NCI-H1105 (cell line): ENCODE results near the gene TAS1R2.
"Not testable (repeated sequence)": the region's sequence is repeated elsewhere in the genome, so short reads cannot be mapped to it uniquely, and the experiment has no call there.

ENCODE experiments used
- DNase-seq: peaks from one replicate; lab custom pipeline; 2025; lab: John Stamatoyannopoulos, UW

The TAS1R2 gene

GRCh38 chr1:18883636-18884418 lies 24.4 kb upstream of the TAS1R2 start:
- DNase-seq, result peak; percentile 27

DNA sequence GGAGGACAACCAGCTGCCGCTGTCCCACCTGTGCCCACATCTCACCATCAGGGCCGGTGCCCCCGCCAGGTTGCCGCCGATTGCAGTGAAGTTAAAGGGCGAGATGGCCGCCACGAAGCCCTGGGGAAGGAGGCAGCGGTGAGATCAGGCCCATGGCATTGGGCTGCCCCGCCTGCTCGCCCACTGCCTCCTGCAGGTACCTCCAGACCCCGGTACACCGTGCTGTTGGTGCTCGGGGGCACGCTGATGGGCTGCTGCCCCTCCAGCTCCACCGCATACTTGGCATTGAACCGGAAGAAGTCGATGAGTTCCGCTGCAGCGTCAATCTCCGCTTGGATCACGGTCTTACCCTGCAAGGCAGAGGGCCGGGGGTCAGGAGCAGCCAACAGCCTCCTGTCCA lies 23.6 kb upstream of the TAS1R2 start:
- DNase-seq, result no peak

GRCh38 chr1:18882486-18882885 lies 23.0 kb upstream of the TAS1R2 start:
- DNase-seq, result no peak

DNA sequence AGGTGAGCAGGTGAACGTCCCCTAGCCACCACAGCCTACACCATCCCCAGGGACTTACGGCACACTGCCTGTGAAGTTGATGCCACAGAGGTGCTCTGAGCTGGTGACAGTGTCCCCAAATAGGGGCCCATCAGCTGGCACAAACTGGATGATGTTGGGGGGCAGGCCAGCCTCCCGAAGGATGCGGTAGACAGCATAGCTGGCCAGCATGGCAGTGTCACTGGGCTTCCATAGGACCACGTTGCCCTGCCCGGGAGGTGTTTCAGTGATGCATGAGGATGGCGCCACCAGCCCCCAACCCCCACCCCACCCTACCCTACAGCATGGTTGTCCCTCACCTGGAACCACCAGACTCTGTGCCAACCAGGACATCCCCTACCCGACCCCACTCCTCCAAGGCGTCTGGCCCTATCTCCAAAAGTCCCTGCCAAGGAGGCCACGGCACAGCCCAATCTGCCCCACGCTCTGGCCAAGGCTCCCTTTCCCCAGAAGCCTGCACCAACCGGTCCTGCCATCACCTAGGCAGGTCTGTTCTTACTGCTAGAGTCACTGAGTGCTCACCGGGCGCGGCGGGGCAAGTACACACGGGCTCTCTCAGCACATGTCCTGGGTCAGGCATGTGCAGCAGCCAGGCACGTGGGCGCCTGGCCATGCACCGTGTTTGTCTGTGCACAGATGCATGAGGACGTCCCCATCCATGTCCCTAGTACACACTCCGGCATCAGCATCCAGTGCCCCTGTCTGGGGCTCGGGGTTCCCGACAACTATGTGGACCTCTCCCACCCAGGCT lies 22.4 kb upstream of the TAS1R2 start:
- no peak for DNase-seq

- DNase-seq, result no peak
Observed at GRCh38 chr1:18881164-18881563, 21.7 kb upstream of the TAS1R2 start.

- no peak for DNase-seq
Observed at GRCh38 chr1:18880585-18880984, 21.1 kb upstream of the TAS1R2 start.

DNA sequence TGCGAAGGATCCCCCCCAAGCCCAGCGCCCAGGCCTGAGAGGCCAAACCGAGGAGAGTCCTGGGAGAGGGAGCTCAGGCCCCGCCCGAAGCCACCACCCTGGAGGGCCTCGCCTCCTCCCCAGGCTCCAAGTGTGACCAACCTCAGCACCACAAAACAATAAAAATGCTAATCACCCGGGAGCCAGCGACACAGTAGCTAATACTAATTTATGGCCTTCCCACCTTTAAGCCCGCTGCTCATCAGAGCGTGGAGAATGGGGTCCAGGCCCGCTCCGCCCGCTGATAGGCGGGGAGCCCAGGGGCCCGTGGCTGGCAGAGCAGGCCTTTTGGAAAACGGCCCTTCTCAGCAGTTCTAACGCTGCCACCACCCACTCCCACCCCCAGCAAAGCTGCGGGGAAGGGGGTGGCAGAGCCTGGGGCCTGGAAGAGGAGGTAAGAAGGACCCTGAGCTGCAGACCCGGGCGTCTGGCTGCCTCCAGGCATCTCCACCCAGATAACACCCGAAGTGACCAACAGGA lies 20.4 kb upstream of the TAS1R2 start:
- DNase-seq, result peak; percentile 40

- DNase-seq, result no peak
Observed at GRCh38 chr1:18879215-18879790, 19.8 kb upstream of the TAS1R2 start.

DNA sequence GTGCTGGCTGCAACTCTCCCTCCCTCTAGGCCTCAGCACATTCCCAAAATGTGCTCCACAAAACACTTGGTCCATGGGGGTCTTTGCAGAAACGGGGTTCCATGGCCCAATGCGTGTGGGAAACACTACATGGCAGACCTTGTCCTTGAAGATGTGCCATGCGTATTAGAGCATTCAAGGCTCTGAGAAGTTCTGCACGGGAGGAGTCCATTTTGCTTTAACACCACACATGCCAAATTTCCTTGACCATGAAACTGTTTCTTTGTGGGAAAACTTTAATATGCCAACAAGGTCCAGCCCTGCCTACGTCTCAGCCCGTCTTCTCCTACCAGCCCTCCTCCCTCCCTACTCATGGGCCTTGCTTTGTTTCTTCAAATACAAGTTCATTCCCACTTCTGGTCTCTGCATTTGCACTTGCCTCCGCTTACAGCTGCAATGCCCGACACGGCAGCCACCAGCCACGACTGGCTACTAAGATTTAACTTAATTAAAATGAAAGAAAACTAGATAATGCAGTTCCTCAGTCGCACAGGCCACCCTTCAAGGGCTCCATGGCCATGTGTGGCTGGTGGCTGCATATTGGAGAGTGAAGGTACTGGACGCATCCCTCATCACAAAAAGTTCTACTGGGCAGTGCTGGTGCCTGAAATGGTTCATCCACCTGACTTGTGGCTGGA lies 19.2 kb upstream of the TAS1R2 start:
- no peak for DNase-seq

DNA sequence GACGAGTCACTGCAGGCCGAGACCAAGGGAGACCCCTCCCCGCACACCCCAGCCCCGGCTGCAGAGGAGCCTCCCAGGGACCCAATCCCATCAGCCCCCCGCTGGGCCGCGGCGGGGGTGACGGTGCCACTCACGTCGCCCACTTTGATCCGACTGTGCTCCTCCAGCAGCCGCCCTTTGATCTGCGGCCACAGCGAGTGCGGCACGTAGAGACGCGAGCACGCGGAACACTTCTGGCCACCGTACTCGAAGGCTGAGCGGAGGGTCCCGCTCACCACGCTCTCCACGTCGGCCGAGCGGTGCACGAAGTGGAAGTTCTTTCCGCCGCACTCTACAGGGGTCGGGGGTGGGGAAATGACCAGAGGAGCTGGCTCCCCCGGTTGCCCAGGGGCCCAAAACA lies 17.8 kb upstream of the TAS1R2 start:
- no peak for DNase-seq

GRCh38 chr1:18876210-18876609 lies 16.8 kb upstream of the TAS1R2 start:
- DNase-seq, result no peak

GRCh38 chr1:18875796-18876128 lies 16.3 kb upstream of the TAS1R2 start:
- no peak for DNase-seq

DNA sequence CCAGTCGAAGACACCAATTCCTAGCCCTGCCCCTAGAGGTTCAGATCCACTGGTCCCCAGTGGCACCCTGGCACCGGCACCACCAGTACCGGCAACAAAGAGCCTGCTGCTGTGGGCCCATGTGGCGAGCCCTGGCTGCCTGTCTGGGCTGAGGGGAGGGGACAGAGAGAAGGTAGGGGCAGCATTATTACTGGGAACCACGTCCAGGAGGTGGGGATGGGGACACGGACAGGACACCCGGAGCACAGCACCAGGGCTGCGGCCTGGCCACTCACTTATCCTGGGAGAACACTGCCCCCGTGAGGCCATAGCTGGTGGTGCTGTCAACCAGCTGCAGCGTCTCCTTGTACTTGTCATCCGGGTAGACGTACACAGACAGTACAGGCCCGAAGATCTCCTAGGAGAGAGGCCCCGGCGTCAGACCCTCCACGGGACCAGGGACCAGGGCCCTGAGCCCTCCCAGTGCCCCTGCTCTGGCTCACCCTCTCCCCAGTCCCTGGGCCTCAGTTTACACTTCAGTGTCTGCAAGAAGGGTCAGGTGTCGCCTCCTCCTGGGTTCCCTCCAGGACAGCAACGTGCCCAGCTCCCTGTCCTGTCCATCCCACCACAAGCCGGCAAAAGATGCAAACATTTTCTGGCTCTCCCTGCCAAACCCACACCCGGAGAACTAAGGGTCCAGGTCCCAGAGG lies 15.8 kb upstream of the TAS1R2 start:
- peak; percentile 34 for DNase-seq

DNA sequence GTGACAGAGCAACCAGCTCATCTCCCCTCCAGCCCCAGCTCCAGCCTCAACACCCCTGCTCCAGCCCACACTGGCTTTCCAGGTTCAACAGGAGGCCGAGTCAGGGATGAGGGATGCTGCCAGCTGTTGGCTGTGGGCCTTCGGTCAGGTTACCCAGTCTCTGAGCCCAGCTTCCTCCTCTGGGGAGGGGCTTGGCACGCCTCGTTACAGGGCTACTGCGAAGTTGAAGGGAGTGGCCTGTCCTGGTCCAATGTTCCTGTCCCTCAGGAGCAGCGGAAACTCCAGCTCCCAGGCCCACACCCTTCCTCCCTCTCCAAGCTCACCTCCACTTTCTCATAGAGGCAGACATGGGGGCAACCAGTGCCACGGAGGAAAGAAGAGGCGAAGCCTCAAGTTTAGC lies 15.1 kb upstream of the TAS1R2 start:
- no peak for DNase-seq

DNA sequence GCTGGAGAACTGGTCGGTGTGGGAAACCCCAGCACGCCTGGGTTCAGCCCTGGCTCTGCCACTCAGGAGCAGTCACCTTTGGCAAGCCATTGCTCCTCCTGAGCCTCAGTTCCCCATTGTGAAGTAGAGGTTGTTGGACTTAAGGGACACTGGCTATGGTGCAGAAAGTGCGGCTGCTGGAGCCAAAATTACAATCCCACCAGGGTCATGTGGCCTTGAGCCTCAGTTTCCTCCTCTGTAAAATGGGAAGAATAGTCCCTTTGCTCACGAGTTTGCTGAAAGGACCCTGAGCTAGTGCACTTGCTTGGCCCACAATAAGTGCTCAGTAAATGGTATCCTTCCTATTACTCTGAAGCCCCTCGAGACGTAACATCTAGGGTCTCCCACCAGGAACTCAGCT lies 14.6 kb upstream of the TAS1R2 start:
- no peak for DNase-seq

GRCh38 chr1:18872071-18872611 lies 12.7 kb upstream of the TAS1R2 start:
- no peak for DNase-seq

- DNase-seq, result no peak
Observed at GRCh38 chr1:18871401-18872070, 12.1 kb upstream of the TAS1R2 start.

DNA sequence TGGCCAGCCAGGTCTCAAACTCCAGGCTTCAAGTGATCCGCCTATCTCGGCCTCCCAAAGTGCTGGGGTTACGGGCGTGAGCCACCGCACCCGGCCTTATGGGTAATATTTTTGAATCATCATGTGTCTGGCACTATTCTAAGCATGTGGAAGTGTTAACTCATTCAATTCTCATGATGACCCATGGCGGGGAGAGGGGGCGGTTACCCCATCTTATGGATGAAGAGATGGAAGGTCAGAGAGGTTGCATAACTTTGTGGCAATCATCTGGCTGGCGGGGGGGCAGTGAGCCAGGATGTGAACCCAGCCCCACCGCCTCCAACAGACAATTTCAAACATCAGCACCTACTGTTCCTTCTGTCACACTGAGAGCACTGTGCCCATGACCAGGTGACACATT lies 11.5 kb upstream of the TAS1R2 start:
- DNase-seq, result no peak

GRCh38 chr1:18870595-18870865 lies 11.1 kb upstream of the TAS1R2 start:
- not testable (repeated sequence) for DNase-seq

- DNase-seq, result no peak
Observed at GRCh38 chr1:18869847-18870594, 10.6 kb upstream of the TAS1R2 start.
